Measurements from ENCODE around the gene RPL13.
A peak's percentile ranks its signal among the peaks of the same experiment; 100 is the strongest.

The RPL13 gene

GRCh38 chr16:89574681-89575246 is 14.3 kb downstream of the RPL13 start:
- Histone ChIP-seq H3K4me1 (ENCODE audit: insufficient read depth, low read length) (peaks cover 10% of the 10 kb centered on the region; the same call in 1 of the 2 replicates), H3K9me3 (ENCODE audit: control insufficient read depth, insufficient read depth, low read length) (no peaks in the 10 kb centered on the region), H3K9ac (ENCODE audit: low read depth, low read length) (peak overlapping the region; percentile 68), H3K36me3 (ENCODE audit: insufficient read depth, low read length) (peaks cover 3% of the 10 kb centered on the region; the same call in 1 of the 2 replicates)

DNA sequence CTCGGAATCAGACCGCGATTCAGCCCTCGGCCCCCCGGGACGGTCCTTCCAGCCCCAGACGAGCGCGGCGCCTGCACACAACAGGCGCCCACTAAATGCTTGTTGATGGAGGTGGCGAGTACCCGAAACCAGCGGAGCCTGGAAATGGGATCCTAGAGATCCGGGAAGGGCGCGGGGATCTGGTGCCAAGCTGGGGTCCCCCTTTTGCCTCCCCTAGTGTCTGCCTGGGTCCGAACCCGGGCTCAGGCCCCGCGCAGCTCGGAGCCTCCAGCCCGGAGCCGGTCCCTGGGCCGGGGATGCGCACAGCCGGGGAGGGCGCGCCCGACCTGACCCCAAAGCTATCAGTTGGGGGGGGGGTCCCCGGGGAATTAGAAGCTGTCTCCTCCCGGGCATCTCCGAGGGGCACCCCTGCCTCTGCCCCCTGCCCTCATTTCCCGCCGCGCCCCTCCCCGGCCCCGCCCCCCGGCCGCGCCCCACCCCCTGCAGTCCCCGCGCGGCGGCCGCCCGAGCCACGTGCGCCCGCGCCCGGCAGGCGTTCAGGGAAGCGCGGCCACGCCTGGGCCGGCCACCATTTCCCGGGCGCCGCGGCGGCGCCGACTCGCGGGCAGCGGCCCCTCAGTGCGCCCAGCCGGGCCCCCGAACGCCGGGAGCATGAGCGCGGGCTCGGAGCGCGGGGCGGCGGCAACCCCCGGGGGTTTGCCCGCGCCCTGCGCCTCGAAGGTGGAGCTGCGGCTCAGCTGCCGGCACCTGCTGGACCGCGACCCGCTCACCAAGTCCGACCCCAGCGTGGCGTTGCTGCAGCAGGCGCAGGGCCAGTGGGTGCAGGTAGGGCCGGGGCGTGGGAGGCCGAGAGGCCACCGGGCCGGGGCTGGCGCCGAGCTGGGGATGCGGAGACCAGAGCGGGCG is 15.0 kb downstream of the RPL13 start, which contains the start of gene CPNE7:
Gene CPNE7 (plus strand): TSS at position 512 of the 906 bp plus-strand sequence. CDS start 140 bp downstream, at position 652.
- H3K9me3 ChIP-seq (ENCODE audit: control insufficient read depth, insufficient read depth, low read length), result no peaks in the 10 kb centered on the region
- peak within 1 kb of the TSS; percentile 68 for H3K9ac ChIP-seq (ENCODE audit: low read depth, low read length)
- H3K4me1 ChIP-seq (ENCODE audit: insufficient read depth, low read length), result peaks cover 10% of the 10 kb centered on the region; the same call in 1 of the 2 replicates
- H3K36me3 ChIP-seq (ENCODE audit: insufficient read depth, low read length), result peaks cover 3% of the 10 kb centered on the region; the same call in 1 of the 2 replicates

DNA sequence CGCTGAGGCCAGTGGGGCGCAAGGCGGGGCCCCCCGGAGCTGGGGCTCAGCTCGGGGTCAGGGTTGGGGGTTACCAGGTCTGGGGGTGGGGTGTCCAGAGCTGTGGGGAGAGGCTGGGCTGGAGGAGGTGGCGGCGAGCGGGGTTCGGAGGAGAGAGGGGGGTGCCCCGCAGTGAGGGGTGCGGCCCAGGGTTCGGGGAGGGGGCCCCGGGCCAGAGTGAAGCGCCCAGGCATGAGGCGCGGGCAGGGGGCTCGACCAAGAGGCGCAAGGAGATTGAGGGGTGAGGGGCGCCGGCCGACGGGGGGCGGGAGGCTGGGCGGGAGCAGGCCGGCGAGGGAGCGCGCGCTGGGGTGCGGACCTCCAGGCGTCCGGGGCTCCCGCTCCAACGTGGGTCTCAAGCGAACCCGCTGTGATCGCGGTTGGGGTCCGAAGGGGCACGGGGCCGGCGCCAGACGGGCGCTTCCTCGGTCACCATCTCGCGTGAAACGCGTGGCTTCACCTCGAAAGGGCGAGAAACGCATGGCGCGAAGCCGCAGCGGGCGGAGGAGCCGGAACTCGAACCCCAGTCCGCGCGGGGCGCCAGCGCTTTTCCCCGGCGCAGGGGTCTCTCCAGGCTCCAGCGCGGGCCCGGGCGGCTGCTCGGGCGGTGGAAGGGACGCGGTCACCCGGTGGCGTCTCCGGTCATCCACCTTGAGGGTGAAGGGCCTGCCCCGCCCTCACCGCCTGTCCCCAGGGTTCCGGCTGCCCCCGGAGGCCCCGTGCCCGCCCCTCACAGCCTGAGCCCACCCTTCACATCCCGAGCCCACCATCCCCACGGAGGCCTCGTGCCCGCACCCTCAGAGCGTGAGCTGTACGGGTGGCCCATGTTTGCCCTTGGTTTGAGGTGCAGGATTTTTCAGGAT is 15.9 kb downstream of the RPL13 start:
- Histone ChIP-seq H3K4me1 (ENCODE audit: insufficient read depth, low read length) (peaks cover 10% of the 10 kb centered on the region; the same call in 1 of the 2 replicates), H3K9me3 (ENCODE audit: control insufficient read depth, insufficient read depth, low read length) (no peaks in the 10 kb centered on the region), H3K36me3 (ENCODE audit: insufficient read depth, low read length) (peaks cover 3% of the 10 kb centered on the region; the same call in 1 of the 2 replicates), H3K9ac (ENCODE audit: low read depth, low read length) (peak overlapping the region; percentile 51; the same call in 1 of the 2 replicates)

- Histone ChIP-seq H3K9me3 (ENCODE audit: control insufficient read depth, insufficient read depth, low read length) (no peaks in the 10 kb centered on the region), H3K36me3 (ENCODE audit: insufficient read depth, low read length) (peaks cover 3% of the 10 kb centered on the region; the same call in 1 of the 2 replicates), H3K9ac (ENCODE audit: low read depth, low read length) (peak overlapping the region; percentile 51; the same call in 1 of the 2 replicates), H3K4me1 (ENCODE audit: insufficient read depth, low read length) (peaks cover 10% of the 10 kb centered on the region; the same call in 1 of the 2 replicates)
Observed at GRCh38 chr16:89577055-89577759, 16.7 kb downstream of the RPL13 start.

DNA sequence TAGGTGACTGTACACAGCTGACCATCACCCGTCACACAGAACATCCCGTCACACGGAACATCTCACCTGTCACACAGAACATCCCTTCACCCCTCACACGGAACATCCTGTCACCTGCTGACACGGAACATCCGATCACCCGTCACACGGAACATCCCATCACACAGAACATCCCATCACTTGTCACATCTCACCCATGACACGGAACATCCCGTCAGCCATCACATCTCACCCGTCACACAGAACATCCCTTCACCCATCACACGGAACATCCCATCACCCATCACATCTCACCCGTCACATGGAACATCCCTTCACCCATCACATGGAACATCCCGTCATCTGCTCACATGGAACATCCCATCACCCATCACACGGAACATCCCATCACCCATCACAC is 18.9 kb downstream of the RPL13 start:
- Histone ChIP-seq H3K9ac (ENCODE audit: low read depth, low read length) (no peak overlapping the region), H3K9me3 (ENCODE audit: control insufficient read depth, insufficient read depth, low read length) (no peaks in the 10 kb centered on the region), H3K4me1 (ENCODE audit: insufficient read depth, low read length) (peaks cover 1% of the 10 kb centered on the region; the same call in 1 of the 2 replicates), H3K36me3 (ENCODE audit: insufficient read depth, low read length) (peaks cover 3% of the 10 kb centered on the region; the same call in 1 of the 2 replicates)

- peaks cover 3% of the 10 kb centered on the region; the same call in 1 of the 2 replicates for H3K36me3 ChIP-seq (ENCODE audit: insufficient read depth, low read length)
- H3K9ac ChIP-seq (ENCODE audit: low read depth, low read length), result no peak overlapping the region
- no peaks in the 10 kb centered on the region; the same call in 1 of the 2 replicates for H3K4me1 ChIP-seq (ENCODE audit: insufficient read depth, low read length)
- H3K9me3 ChIP-seq (ENCODE audit: control insufficient read depth, insufficient read depth, low read length), result no peaks in the 10 kb centered on the region
Observed at GRCh38 chr16:89581045-89581695, 20.7 kb downstream of the RPL13 start.

- no peaks in the 10 kb centered on the region for H3K9me3 ChIP-seq (ENCODE audit: control insufficient read depth, insufficient read depth, low read length)
- H3K4me1 ChIP-seq (ENCODE audit: insufficient read depth, low read length), result no peaks in the 10 kb centered on the region; the same call in 1 of the 2 replicates
- peaks cover 3% of the 10 kb centered on the region; the same call in 1 of the 2 replicates for H3K36me3 ChIP-seq (ENCODE audit: insufficient read depth, low read length)
- no peak overlapping the region for H3K9ac ChIP-seq (ENCODE audit: low read depth, low read length)
Observed at GRCh38 chr16:89581861-89582563, 21.5 kb downstream of the RPL13 start.

GRCh38 chr16:89582614-89583196 is 22.2 kb downstream of the RPL13 start:
- no peaks in the 10 kb centered on the region for H3K9me3 ChIP-seq (ENCODE audit: control insufficient read depth, insufficient read depth, low read length)
- H3K9ac ChIP-seq (ENCODE audit: low read depth, low read length), result no peak overlapping the region
- no peaks in the 10 kb centered on the region; the same call in 1 of the 2 replicates for H3K4me1 ChIP-seq (ENCODE audit: insufficient read depth, low read length)
- H3K36me3 ChIP-seq (ENCODE audit: insufficient read depth, low read length), result peaks cover 3% of the 10 kb centered on the region; the same call in 1 of the 2 replicates

DNA sequence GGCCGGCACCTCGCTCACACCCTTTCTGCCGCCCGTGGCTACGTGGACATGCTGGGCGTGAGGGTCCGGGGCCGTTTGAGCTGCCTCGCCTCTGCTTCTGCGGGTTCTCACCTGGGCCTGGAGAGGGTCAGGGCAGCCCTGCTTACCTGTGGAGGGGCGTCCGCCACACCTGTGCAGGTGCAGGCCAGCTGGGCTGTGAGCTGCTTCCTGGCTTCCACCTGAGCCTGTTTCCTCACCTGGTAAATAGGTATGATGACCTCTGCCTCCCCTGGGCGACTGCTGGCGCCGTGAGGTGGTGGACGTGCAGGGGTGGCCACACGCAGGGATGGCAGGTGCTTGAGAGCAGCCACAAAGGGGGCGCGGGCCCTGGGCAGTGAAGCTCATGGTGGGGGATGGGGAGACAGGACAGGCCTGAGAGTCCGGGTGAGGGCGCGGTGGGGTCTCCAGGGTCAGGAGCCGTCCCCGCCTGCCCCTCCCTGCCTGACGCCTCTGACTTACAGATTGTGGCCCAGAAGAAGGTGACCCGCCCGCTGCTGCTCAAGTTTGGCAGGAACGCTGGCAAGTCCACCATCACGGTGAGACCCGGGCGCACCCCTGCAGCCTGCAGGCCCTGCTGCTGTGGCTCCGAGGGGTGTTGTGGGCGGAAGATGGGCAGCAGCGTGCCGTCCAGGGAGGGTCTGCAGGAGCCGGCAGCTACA is 22.9 kb downstream of the RPL13 start:
- Histone ChIP-seq H3K36me3 (ENCODE audit: insufficient read depth, low read length) (peaks cover 3% of the 10 kb centered on the region; the same call in 1 of the 2 replicates), H3K9ac (ENCODE audit: low read depth, low read length) (no peak overlapping the region), H3K9me3 (ENCODE audit: control insufficient read depth, insufficient read depth, low read length) (no peaks in the 10 kb centered on the region; the same call in 1 of the 2 replicates), H3K4me1 (ENCODE audit: insufficient read depth, low read length) (no peaks in the 10 kb centered on the region; the same call in 1 of the 2 replicates)

DNA sequence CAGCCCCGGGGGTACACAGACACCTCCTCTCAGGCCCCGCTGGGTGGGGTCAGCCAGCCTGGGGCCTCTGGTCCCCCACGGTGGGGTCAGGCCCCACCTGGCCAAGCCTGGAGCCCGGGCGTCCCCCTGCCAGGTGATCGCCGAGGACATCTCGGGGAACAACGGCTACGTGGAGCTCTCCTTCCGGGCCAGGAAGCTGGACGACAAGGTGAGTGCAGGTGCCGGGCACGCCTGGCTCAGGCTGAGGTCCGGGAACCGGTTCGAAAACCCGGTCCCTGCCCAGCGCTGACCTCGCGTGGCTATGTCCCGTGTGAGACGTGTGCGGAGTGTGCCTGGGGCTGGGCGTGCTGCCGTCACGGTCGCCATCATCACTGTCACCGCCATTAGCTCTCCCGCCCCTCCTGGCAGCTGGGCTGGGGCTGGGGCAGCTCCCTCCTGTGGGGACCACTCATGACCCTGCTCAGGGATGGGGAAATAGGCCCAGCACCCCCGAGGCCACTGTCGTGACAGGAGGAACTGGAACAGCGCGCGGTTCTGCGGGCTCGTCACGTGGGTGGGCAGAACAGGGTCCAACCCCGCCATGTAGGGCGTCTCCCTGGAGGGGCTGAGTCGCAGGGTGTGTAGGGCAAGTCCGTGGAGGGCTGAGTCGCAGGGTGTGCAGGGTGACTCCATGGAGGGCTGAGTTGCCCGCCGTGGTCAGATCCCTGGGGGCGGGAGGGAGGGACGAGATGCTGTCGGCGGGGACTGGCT is 23.6 kb downstream of the RPL13 start:
- Histone ChIP-seq H3K9me3 (ENCODE audit: control insufficient read depth, insufficient read depth, low read length) (no peaks in the 10 kb centered on the region; the same call in 1 of the 2 replicates), H3K9ac (ENCODE audit: low read depth, low read length) (no peak overlapping the region), H3K36me3 (ENCODE audit: insufficient read depth, low read length) (peaks cover 2% of the 10 kb centered on the region; the same call in 1 of the 2 replicates), H3K4me1 (ENCODE audit: insufficient read depth, low read length) (no peaks in the 10 kb centered on the region; the same call in 1 of the 2 replicates)
